ENCODE data around the gene JDP2.

Gene JDP2

GRCh38 chr14:75442642-75443041 is 14.8 kb downstream of the JDP2 start:
- Histone ChIP-seq H3K4me1 (ENCODE audit: control insufficient read depth, insufficient read depth, low read length, poor library complexity, severe bottlenecking) (no peaks in the 10 kb centered on the region), H3K4me3 (ENCODE audit: insufficient read depth, low read depth, low read length, poor library complexity, severe bottlenecking) (no peak overlapping the region), H3K9me3 (ENCODE audit: control insufficient read depth, low read length) (no peaks in the 10 kb centered on the region), H3K36me3 (ENCODE audit: control insufficient read depth, insufficient read depth, low read length) (no peaks in the 10 kb centered on the region), H3K27ac (ENCODE audit: insufficient read depth, low read length, poor library complexity, severe bottlenecking) (no peak overlapping the region), H3K27me3 (replicated peaks; ENCODE audit: control insufficient read depth, insufficient read depth, low read length, poor library complexity, severe bottlenecking) (no peaks in the 10 kb centered on the region)
- DNase-seq = no peak

- no peaks in the 10 kb centered on the region for H3K9me3 ChIP-seq (ENCODE audit: control insufficient read depth, low read length)
- no peak overlapping the region for H3K27ac ChIP-seq (ENCODE audit: insufficient read depth, low read length, poor library complexity, severe bottlenecking)
- H3K36me3 ChIP-seq (ENCODE audit: control insufficient read depth, insufficient read depth, low read length) = no peaks in the 10 kb centered on the region
- no peaks in the 10 kb centered on the region for H3K4me1 ChIP-seq (ENCODE audit: control insufficient read depth, insufficient read depth, low read length, poor library complexity, severe bottlenecking)
- no peak for DNase-seq
- no peak overlapping the region for H3K4me3 ChIP-seq (ENCODE audit: insufficient read depth, low read depth, low read length, poor library complexity, severe bottlenecking)
- H3K27me3 ChIP-seq (replicated peaks; ENCODE audit: control insufficient read depth, insufficient read depth, low read length, poor library complexity, severe bottlenecking) = no peaks in the 10 kb centered on the region
These were observed 15.6 kb downstream of the JDP2 start for GRCh38 chr14:75443203-75443969.

GRCh38 chr14:75445236-75445635 is 17.4 kb downstream of the JDP2 start:
- DNase-seq = no peak
- Histone ChIP-seq H3K27ac (ENCODE audit: insufficient read depth, low read length, poor library complexity, severe bottlenecking) (no peak overlapping the region), H3K4me3 (ENCODE audit: insufficient read depth, low read depth, low read length, poor library complexity, severe bottlenecking) (no peak overlapping the region), H3K36me3 (ENCODE audit: control insufficient read depth, insufficient read depth, low read length) (no peaks in the 10 kb centered on the region), H3K27me3 (replicated peaks; ENCODE audit: control insufficient read depth, insufficient read depth, low read length, poor library complexity, severe bottlenecking) (no peaks in the 10 kb centered on the region), H3K4me1 (ENCODE audit: control insufficient read depth, insufficient read depth, low read length, poor library complexity, severe bottlenecking) (no peaks in the 10 kb centered on the region), H3K9me3 (ENCODE audit: control insufficient read depth, low read length) (no peaks in the 10 kb centered on the region)

- Histone ChIP-seq H3K9me3 (ENCODE audit: control insufficient read depth, low read length) (no peaks in the 10 kb centered on the region), H3K4me3 (ENCODE audit: insufficient read depth, low read depth, low read length, poor library complexity, severe bottlenecking) (no peak overlapping the region), H3K27ac (ENCODE audit: insufficient read depth, low read length, poor library complexity, severe bottlenecking) (no peak overlapping the region), H3K27me3 (replicated peaks; ENCODE audit: control insufficient read depth, insufficient read depth, low read length, poor library complexity, severe bottlenecking) (no peaks in the 10 kb centered on the region), H3K36me3 (ENCODE audit: control insufficient read depth, insufficient read depth, low read length) (no peaks in the 10 kb centered on the region), H3K4me1 (ENCODE audit: control insufficient read depth, insufficient read depth, low read length, poor library complexity, severe bottlenecking) (no peaks in the 10 kb centered on the region)
- no peak for DNase-seq
These were observed 18.1 kb downstream of the JDP2 start for GRCh38 chr14:75445963-75446362.

GRCh38 chr14:75446447-75446846 is 18.6 kb downstream of the JDP2 start:
- no peak overlapping the region for H3K4me3 ChIP-seq (ENCODE audit: insufficient read depth, low read depth, low read length, poor library complexity, severe bottlenecking)
- H3K27ac ChIP-seq (ENCODE audit: insufficient read depth, low read length, poor library complexity, severe bottlenecking) = no peak overlapping the region
- no peaks in the 10 kb centered on the region for H3K9me3 ChIP-seq (ENCODE audit: control insufficient read depth, low read length)
- no peaks in the 10 kb centered on the region for H3K4me1 ChIP-seq (ENCODE audit: control insufficient read depth, insufficient read depth, low read length, poor library complexity, severe bottlenecking)
- no peak for DNase-seq
- no peaks in the 10 kb centered on the region for H3K36me3 ChIP-seq (ENCODE audit: control insufficient read depth, insufficient read depth, low read length)
- H3K27me3 ChIP-seq (replicated peaks; ENCODE audit: control insufficient read depth, insufficient read depth, low read length, poor library complexity, severe bottlenecking) = no peaks in the 10 kb centered on the region

GRCh38 chr14:75448209-75448608 is 20.4 kb downstream of the JDP2 start:
- DNase-seq = no peak
- Histone ChIP-seq H3K4me1 (ENCODE audit: control insufficient read depth, insufficient read depth, low read length, poor library complexity, severe bottlenecking) (no peaks in the 10 kb centered on the region), H3K27me3 (replicated peaks; ENCODE audit: control insufficient read depth, insufficient read depth, low read length, poor library complexity, severe bottlenecking) (no peaks in the 10 kb centered on the region), H3K4me3 (ENCODE audit: insufficient read depth, low read depth, low read length, poor library complexity, severe bottlenecking) (no peak overlapping the region), H3K36me3 (ENCODE audit: control insufficient read depth, insufficient read depth, low read length) (no peaks in the 10 kb centered on the region), H3K27ac (ENCODE audit: insufficient read depth, low read length, poor library complexity, severe bottlenecking) (no peak overlapping the region), H3K9me3 (ENCODE audit: control insufficient read depth, low read length) (no peaks in the 10 kb centered on the region)

GRCh38 chr14:75449036-75449435 is 21.2 kb downstream of the JDP2 start:
- H3K27me3 ChIP-seq (replicated peaks; ENCODE audit: control insufficient read depth, insufficient read depth, low read length, poor library complexity, severe bottlenecking) = no peaks in the 10 kb centered on the region
- H3K9me3 ChIP-seq (ENCODE audit: control insufficient read depth, low read length) = no peaks in the 10 kb centered on the region
- H3K36me3 ChIP-seq (ENCODE audit: control insufficient read depth, insufficient read depth, low read length) = no peaks in the 10 kb centered on the region
- no peak for DNase-seq
- H3K27ac ChIP-seq (ENCODE audit: insufficient read depth, low read length, poor library complexity, severe bottlenecking) = no peak overlapping the region
- no peaks in the 10 kb centered on the region for H3K4me1 ChIP-seq (ENCODE audit: control insufficient read depth, insufficient read depth, low read length, poor library complexity, severe bottlenecking)
- no peak overlapping the region for H3K4me3 ChIP-seq (ENCODE audit: insufficient read depth, low read depth, low read length, poor library complexity, severe bottlenecking)

- Histone ChIP-seq H3K36me3 (ENCODE audit: control insufficient read depth, insufficient read depth, low read length) (no peaks in the 10 kb centered on the region), H3K27me3 (replicated peaks; ENCODE audit: control insufficient read depth, insufficient read depth, low read length, poor library complexity, severe bottlenecking) (no peaks in the 10 kb centered on the region), H3K4me1 (ENCODE audit: control insufficient read depth, insufficient read depth, low read length, poor library complexity, severe bottlenecking) (no peaks in the 10 kb centered on the region), H3K9me3 (ENCODE audit: control insufficient read depth, low read length) (no peaks in the 10 kb centered on the region), H3K27ac (ENCODE audit: insufficient read depth, low read length, poor library complexity, severe bottlenecking) (no peak overlapping the region), H3K4me3 (ENCODE audit: insufficient read depth, low read depth, low read length, poor library complexity, severe bottlenecking) (no peak overlapping the region)
- DNase-seq = no peak
These were observed 21.9 kb downstream of the JDP2 start for GRCh38 chr14:75449696-75450095.

- no peak for DNase-seq
- Histone ChIP-seq H3K9me3 (ENCODE audit: control insufficient read depth, low read length) (no peaks in the 10 kb centered on the region), H3K27ac (ENCODE audit: insufficient read depth, low read length, poor library complexity, severe bottlenecking) (no peak overlapping the region), H3K4me3 (ENCODE audit: insufficient read depth, low read depth, low read length, poor library complexity, severe bottlenecking) (no peak overlapping the region), H3K27me3 (replicated peaks; ENCODE audit: control insufficient read depth, insufficient read depth, low read length, poor library complexity, severe bottlenecking) (no peaks in the 10 kb centered on the region), H3K4me1 (ENCODE audit: control insufficient read depth, insufficient read depth, low read length, poor library complexity, severe bottlenecking) (no peaks in the 10 kb centered on the region), H3K36me3 (ENCODE audit: control insufficient read depth, insufficient read depth, low read length) (no peaks in the 10 kb centered on the region)
These were observed 22.8 kb downstream of the JDP2 start for GRCh38 chr14:75450381-75451276.

- no peak for DNase-seq
- Histone ChIP-seq H3K27ac (ENCODE audit: insufficient read depth, low read length, poor library complexity, severe bottlenecking) (no peak overlapping the region), H3K27me3 (replicated peaks; ENCODE audit: control insufficient read depth, insufficient read depth, low read length, poor library complexity, severe bottlenecking) (no peaks in the 10 kb centered on the region), H3K9me3 (ENCODE audit: control insufficient read depth, low read length) (no peaks in the 10 kb centered on the region), H3K4me3 (ENCODE audit: insufficient read depth, low read depth, low read length, poor library complexity, severe bottlenecking) (no peak overlapping the region), H3K4me1 (ENCODE audit: control insufficient read depth, insufficient read depth, low read length, poor library complexity, severe bottlenecking) (no peaks in the 10 kb centered on the region), H3K36me3 (ENCODE audit: control insufficient read depth, insufficient read depth, low read length) (no peaks in the 10 kb centered on the region)
These were observed 24.5 kb downstream of the JDP2 start for GRCh38 chr14:75452324-75452723.
